OCI-LY3 (cell line): ENCODE results near the gene CACNG1.
"Not testable (repeated sequence)": the region's sequence is repeated elsewhere in the genome, so short reads cannot be mapped to it uniquely, and the experiment has no call there.

Experiments
- H2AFZ ChIP-seq: fragments of 200-600, 300-600 bp; shearing (Covaris generic); 2 replicates; pipeline ENCODE4 v1.6.0; 2014; ENCODE audit warnings: antibody characterized with exemption, low read depth, low read length
- H3K27ac ChIP-seq: fragments of 200-600, 300-600 bp; sonication (generic); 2 replicates; pipeline ENCODE4 v1.5.1; 2014; ENCODE audit warnings: mild to moderate bottlenecking, low read length, moderate library complexity, mixed read lengths
- H3K27me3 ChIP-seq: fragments of 200-600, 300-600 bp; sonication (generic); 2 replicates; pipeline ENCODE4 v1.6.1; 2014; ENCODE audit warnings: low read depth, low read length, mixed read lengths
- H3K36me3 ChIP-seq: fragments of 200-600, 300-600 bp; sonication (generic); replicated peaks from 2 replicates; pipeline ENCODE3; 2014; ENCODE audit warnings: low read depth, low read length, mixed read lengths
- H3K4me1 ChIP-seq: fragments of 300-600, 200-600 bp; sonication (generic); 2 replicates; pipeline ENCODE4 v1.6.1; 2014; ENCODE audit warnings: low read length, mixed read lengths
- H3K4me2 ChIP-seq: fragments of 200-600, 300-600 bp; sonication (generic); 2 replicates; pipeline ENCODE4 v1.6.1; 2014; ENCODE audit warnings: low read length, mixed read lengths
- H3K4me3 ChIP-seq: fragments of 300-600, 200-600 bp; sonication (generic); 2 replicates; pipeline ENCODE4 v1.5.1; 2014; ENCODE audit warnings: antibody characterized with exemption, mild to moderate bottlenecking, low read length, moderate library complexity
- H3K79me2 ChIP-seq: fragments of 300-600, 200-600 bp; shearing (Covaris generic); 2 replicates; pipeline ENCODE4 v1.6.1; 2014; ENCODE audit warnings: mild to moderate bottlenecking, low read length, mixed read lengths
- H3K9ac ChIP-seq: fragments of 300-600, 200-600 bp; shearing (Covaris generic); 2 replicates; pipeline ENCODE4 v1.6.0; 2014; ENCODE audit warnings: mild to moderate bottlenecking, low read length, moderate library complexity
- H3K9me3 ChIP-seq: fragments of 200-600, 300-600 bp; shearing (Covaris generic); 2 replicates; pipeline ENCODE4 v1.6.1; 2014; ENCODE audit warnings: low read length, mixed read lengths; ENCODE audit not compliant: insufficient read depth
- H4K20me1 ChIP-seq: fragments of 200-600, 300-600 bp; sonication (generic); 2 replicates; pipeline ENCODE4 v1.6.1; 2016; ENCODE audit warnings: low read length, mixed read lengths; ENCODE audit not compliant: insufficient read depth
- EZH2phosphoT487 ChIP-seq: fragments of 200-600 bp; shearing (Covaris generic); IDR thresholded peaks from 2 replicates; pipeline ENCODE4 v1.6.1; 2018; ENCODE audit warnings: antibody characterized with exemption, mixed run types, low read depth
- TF ChIP-seq, protein P1 (sequence below): fragments of 200-600, 300-600 bp; sonication (generic); IDR thresholded peaks from 2 replicates; pipeline ENCODE4 v1.5.1; 2014; ENCODE audit warnings: antibody characterized with exemption, low read length, low read depth

Gene CACNG1

GRCh38 chr17:67093348-67093747 is 49.0 kb downstream of the CACNG1 start:
- no peak overlapping the region for H3K9ac ChIP-seq
- H2AFZ ChIP-seq: no peak overlapping the region
- H3K27me3 ChIP-seq: no peaks in the 10 kb centered on the region
- H3K27ac ChIP-seq: no peak overlapping the region
- H3K4me3 ChIP-seq: no peak overlapping the region
- peaks cover 7% of the 10 kb centered on the region; the same call in 1 of the 2 replicates for H4K20me1 ChIP-seq
- H3K4me2 ChIP-seq: no peak overlapping the region
- H3K79me2 ChIP-seq: 0 out of 2 replicates have a peak, but pooled peaks cover 3% of the 10 kb centered on the region
- no peak for TF ChIP-seq EZH2phosphoT487
- TF ChIP-seq, protein P1, sequence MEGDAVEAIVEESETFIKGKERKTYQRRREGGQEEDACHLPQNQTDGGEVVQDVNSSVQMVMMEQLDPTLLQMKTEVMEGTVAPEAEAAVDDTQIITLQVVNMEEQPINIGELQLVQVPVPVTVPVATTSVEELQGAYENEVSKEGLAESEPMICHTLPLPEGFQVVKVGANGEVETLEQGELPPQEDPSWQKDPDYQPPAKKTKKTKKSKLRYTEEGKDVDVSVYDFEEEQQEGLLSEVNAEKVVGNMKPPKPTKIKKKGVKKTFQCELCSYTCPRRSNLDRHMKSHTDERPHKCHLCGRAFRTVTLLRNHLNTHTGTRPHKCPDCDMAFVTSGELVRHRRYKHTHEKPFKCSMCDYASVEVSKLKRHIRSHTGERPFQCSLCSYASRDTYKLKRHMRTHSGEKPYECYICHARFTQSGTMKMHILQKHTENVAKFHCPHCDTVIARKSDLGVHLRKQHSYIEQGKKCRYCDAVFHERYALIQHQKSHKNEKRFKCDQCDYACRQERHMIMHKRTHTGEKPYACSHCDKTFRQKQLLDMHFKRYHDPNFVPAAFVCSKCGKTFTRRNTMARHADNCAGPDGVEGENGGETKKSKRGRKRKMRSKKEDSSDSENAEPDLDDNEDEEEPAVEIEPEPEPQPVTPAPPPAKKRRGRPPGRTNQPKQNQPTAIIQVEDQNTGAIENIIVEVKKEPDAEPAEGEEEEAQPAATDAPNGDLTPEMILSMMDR: no peak
- H3K4me1 ChIP-seq: no peaks in the 10 kb centered on the region
- no peaks in the 10 kb centered on the region for H3K9me3 ChIP-seq
- peaks cover 4% of the 10 kb centered on the region for H3K36me3 ChIP-seq

DNA sequence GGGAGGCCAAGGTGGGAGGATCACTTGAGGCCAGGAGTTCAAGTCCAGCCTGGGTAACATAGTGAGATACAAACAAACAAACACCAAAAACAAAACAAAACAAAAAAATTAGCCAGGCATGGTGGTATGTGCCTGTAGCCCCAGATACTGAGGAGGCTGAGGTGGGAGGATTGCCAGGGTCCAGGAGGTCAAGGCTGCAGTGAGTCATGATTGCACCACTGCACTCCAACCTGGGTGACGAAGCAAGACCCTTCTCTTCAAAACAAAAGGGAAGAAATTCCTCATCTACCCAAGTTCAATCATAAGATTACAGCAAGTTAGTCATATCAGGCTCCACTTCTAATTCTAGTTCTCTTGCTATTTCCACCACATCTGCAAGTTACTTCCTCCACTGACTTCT is 50.9 kb downstream of the CACNG1 start:
- H3K4me2 ChIP-seq, H3K79me2 ChIP-seq, H3K9ac ChIP-seq, H3K27me3 ChIP-seq, H2AFZ ChIP-seq, H3K9me3 ChIP-seq, H3K4me1 ChIP-seq, H3K27ac ChIP-seq, H3K4me3 ChIP-seq, H3K36me3 ChIP-seq: not testable (repeated sequence)
- peaks cover 13% of the 10 kb centered on the region for H4K20me1 ChIP-seq

- Histone ChIP-seq H3K27me3 (no peaks in the 10 kb centered on the region), H3K9me3 (no peaks in the 10 kb centered on the region), H3K27ac (no peak overlapping the region), H2AFZ (no peak overlapping the region), H3K4me2 (no peak overlapping the region), H4K20me1 (peaks cover 16% of the 10 kb centered on the region), H3K4me3 (no peak overlapping the region), H3K79me2 (no peaks in the 10 kb centered on the region), H3K9ac (no peak overlapping the region), H3K36me3 (no peaks in the 10 kb centered on the region), H3K4me1 (no peaks in the 10 kb centered on the region)
- TF ChIP-seq, protein P1: no peak
- TF ChIP-seq EZH2phosphoT487: no peak
These were observed 51.4 kb downstream of the CACNG1 start for GRCh38 chr17:67095803-67096202.

GRCh38 chr17:67096609-67097008 is 52.3 kb downstream of the CACNG1 start:
- Histone ChIP-seq H3K79me2 (peaks cover 2% of the 10 kb centered on the region; the same call in 1 of the 2 replicates), H3K27ac (no peak overlapping the region), H3K9ac (no peak overlapping the region), H4K20me1 (peaks cover 16% of the 10 kb centered on the region), H2AFZ (no peak overlapping the region), H3K4me3 (no peak overlapping the region), H3K4me2 (no peak overlapping the region), H3K36me3 (no peaks in the 10 kb centered on the region), H3K27me3 (no peaks in the 10 kb centered on the region), H3K4me1 (no peaks in the 10 kb centered on the region), H3K9me3 (no peaks in the 10 kb centered on the region)
- TF ChIP-seq, protein P1: no peak
- no peak for TF ChIP-seq EZH2phosphoT487

GRCh38 chr17:67098006-67098405 is 53.7 kb downstream of the CACNG1 start:
- Histone ChIP-seq H3K4me2 (no peak overlapping the region), H4K20me1 (peaks cover 16% of the 10 kb centered on the region), H3K79me2 (peaks cover 4% of the 10 kb centered on the region; the same call in 1 of the 2 replicates)

GRCh38 chr17:67104641-67105040 is 60.3 kb downstream of the CACNG1 start:
- H4K20me1 ChIP-seq, H3K4me2 ChIP-seq, H3K79me2 ChIP-seq, H3K4me3 ChIP-seq, H3K4me1 ChIP-seq, H3K27me3 ChIP-seq, H3K9ac ChIP-seq, H2AFZ ChIP-seq, H3K27ac ChIP-seq, H3K9me3 ChIP-seq: not testable (repeated sequence)
- H3K36me3 ChIP-seq: peaks cover 29% of the 10 kb centered on the region

More at GRCh38 chr17:67098006-67098405, 53.7 kb downstream of the CACNG1 start:
- Histone ChIP-seq H3K9ac (no peak overlapping the region), H3K4me3 (no peak overlapping the region), H3K4me1 (no peaks in the 10 kb centered on the region), H3K36me3 (no peaks in the 10 kb centered on the region), H3K9me3 (no peaks in the 10 kb centered on the region), H3K27me3 (no peaks in the 10 kb centered on the region), H2AFZ (no peak overlapping the region), H3K27ac (no peak overlapping the region)
- no peak for TF ChIP-seq EZH2phosphoT487
- TF ChIP-seq, protein P1: no peak
